Measurements from ENCODE around the gene SPO11.

Gene SPO11

DNA sequence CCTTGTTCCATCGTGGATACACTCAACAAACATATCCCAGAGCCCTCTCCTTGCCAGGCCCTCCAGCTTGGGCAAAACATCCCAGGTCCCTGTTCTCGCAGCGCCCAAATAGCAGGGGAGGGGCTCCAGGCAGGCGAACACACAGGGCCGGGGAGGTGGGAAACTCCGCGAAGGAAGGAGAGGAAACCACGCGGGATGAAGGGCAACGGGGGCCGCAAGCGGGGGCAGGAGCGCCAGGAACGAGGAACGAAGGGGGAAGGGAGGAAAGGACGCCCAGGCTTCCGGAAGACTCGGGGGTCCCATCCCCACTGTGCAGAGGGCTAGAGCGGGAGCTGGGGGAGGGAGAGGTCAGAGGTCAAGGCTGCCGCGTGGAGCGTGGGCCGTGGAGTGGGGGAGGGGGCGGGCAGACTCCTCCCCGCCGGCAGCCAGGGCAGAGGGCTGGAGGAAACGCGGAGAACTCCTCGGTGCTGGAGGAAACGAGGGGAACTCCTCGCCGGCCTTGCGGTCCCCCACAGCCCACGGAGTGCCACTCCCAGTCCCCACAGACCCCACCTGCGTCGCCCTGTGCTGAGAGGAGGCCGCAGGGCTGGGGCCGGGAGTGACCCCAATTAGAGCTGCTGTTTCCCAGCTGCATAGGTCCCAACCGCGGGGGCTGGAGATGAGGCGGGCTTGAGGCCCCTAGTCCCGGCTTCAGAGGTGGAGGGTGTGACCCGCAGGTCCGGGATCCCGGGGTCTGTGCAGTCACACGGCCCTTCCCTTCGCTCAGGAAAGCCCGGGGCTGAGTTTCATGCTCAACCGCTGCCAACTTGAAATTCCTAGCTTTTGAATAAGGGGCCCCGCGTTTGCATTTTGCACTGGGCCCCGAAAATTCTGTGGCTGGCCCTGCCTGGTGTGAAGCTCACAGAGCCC, 60.3 kb downstream of the SPO11 start:
- FAIRE-seq (no peak), DNase-seq (ENCODE audit: low spot score) (no peak)

DNA sequence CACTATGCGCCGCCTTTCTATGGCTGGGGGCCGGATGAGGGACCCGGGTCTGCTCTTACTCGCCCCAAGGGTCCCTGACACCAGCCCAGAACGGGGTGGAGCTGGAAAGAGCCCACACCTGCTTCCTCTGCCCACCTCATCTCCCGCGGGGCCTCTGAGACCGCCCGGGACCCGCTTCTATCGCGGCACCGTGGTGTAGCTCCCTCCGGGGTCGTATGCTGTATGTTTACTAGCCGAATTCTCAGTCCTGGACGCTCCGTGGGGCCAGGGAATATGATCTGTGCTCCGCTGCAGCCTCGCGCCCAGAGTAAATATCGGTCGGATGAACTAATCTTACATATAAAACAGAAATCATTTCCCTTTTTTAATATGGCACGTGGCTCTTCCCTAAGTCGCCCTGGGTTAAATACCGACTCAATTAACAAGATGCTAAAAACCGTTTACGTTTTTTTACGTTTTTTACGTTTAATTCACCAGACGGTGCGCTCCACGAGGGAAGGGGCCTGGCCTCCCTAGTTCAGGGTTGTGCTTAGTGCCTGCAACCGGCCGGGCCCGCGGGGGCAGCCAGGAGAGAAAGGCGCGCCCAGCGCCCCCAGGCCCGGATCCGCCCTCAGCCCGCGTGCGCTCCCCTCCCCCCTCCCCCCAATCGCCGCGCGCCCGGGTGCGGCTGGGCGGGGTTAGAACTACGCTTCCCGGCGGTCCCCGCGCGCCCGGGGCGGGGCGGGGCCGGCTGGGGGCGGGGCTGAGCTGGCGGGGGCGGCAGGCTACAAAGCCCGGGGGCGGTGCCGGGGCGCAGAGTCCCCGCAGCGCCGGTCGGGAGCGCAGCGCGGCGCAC, 61.2 kb downstream of the SPO11 start, which contains the start of gene RBM38:
Gene RBM38, plus strand, starts transcription at position 793 of the 835 bp plus-strand sequence. CDS start 186 bp downstream, outside the sequence.
- FAIRE-seq, result peak; percentile 68
- DNase-seq (ENCODE audit: low spot score), result peak; percentile 99

DNA sequence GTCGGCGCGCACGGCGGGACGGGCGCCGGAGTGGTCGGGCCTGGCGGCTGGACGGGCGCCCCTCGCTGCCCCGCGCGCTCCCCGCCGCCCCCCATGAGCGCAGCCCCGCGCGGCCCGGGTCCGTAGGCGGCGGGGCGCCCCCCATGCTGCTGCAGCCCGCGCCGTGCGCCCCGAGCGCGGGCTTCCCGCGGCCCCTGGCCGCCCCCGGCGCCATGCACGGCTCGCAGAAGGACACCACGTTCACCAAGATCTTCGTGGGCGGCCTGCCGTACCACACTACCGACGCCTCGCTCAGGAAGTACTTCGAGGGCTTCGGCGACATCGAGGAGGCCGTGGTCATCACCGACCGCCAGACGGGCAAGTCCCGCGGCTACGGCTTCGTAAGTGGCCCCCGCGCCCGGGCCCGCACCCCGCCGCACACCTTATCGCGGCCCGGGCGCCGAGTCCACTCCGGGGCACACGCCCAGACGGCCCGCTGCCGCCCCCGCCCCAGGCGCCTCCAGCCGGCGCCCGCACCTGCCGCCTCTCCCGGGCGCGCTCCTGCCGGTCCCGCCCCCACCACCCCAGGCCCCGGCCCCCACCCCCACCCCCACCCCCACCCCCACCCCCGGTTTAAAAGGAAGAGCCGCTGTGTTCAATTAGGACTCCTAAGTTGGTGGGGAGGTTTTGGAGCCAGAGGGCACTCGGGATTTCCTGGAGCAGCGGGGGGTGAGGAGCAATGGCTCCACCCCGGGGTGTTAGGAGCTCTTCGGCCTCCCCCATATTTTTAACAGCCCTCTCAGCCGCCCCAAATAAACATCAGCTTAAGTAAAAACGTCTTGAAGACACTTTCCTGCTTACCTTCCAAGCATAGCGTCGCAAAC, 62.1 kb downstream of the SPO11 start:
- peak; percentile 64 for DNase-seq (ENCODE audit: low spot score)
- no peak for FAIRE-seq

DNA sequence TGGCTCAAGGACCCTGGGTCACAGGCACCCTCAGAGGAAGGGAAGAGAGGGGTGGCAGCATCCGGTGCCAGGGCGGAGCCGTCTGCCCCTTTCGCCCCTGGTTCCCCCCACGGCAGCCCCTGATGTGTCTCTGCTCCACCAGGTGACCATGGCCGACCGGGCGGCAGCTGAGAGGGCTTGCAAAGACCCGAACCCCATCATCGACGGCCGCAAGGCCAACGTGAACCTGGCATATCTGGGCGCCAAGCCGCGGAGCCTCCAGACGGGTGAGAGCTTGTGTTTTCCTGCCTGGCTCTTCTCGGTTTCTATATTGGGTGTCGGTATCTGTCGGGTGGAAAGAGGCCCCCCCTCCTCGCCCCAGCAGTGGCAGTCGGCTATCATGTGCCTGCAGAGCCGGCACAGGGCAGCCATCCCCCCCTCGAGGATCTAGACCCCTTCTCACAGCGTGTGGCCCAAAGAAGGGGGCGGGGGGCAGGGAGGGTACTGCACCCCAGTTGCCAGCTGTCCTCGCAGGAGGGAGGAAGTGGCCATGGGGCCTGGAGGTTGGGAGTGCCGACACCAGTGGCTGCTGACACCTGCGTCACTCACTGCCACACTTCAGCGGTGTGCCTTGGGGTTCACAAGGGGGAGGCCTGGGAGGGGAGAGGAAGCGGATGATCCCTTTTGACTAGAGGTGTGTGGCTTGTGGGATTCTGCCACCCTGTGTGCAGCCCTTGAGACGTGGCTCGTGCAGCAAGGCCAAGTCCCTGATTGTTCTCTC, 63.1 kb downstream of the SPO11 start:
- DNase-seq (ENCODE audit: low spot score) (no peak), FAIRE-seq (peak; percentile 62)
